NCI-H1417 (cell line): Measurements from ENCODE around the gene LY6G6C.

Experiments used
- DNase-seq, 3 experiments: peaks; one replicate each; lab custom pipeline; 2025; lab: John Stamatoyannopoulos, UW

LY6G6C gene

DNA sequence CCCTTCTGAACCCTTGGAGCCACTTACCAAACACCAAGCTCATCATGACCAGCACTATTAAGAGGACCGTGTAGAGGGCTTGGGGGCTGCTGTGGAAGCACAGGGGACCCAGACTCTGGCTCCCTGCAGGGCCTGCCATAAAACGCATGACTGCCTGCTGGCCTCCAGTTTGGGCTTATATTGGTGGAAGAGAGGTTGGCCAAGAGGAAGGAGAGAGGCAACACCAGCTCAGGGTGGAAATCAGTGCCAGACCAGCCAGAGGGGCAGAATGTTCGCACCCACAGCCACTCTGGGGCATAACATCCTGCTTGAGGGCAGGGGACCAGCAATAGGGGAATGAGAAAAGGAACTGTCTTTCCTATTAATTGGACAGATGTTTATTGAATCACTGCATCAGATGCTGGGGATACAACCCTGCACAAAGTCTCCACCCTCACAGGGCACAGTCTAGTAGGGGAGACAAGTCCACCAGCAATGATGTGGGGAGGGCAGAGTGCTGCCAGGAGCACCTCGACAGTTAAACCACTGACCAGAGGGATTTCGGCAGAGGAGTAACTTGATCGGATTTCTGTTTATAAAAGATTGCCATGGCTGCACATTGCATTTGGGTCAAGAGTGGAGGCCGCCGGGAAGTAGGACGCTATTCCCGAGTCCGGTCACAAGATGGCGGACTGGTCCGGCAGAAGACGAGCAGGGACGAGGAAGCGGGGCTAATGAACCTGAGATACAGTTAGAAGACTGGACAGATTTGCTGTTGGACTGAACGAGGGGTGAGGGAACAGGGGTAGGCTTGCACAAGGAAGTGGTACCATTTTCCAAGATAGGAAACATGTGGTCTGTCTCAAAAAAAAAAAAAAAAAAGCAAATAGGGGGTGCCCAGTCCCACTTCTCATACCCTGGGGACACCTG, 41.1 kb downstream of the LY6G6C start, which contains the start of gene LY6G5C:
Gene LY6G5C (minus strand): TSS at position 842 of the 909 bp plus-strand sequence. CDS start 694 bp downstream, at position 148.
- peak; percentile 68 to 89 (median 73) for DNase-seq

DNA sequence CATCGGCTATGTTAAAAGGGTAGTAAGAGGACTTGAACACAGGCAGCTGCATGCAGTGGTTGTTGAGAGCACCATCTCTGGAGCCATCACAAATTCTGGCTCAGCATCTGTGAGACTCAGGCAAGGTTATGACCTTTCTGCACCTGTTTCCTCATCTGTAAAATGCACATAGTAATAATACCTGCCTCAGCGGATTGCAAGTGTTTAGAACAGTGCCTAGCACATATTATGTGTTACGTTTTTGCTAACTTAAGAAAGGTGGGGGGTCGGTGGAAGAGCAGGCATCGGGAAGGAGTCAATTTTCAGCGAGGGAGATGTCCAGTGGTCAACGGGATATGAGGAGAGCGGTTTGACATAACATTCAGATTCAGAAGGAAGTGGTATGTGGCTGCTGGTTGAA, 43.6 kb downstream of the LY6G6C start:
- no peak for DNase-seq

DNA sequence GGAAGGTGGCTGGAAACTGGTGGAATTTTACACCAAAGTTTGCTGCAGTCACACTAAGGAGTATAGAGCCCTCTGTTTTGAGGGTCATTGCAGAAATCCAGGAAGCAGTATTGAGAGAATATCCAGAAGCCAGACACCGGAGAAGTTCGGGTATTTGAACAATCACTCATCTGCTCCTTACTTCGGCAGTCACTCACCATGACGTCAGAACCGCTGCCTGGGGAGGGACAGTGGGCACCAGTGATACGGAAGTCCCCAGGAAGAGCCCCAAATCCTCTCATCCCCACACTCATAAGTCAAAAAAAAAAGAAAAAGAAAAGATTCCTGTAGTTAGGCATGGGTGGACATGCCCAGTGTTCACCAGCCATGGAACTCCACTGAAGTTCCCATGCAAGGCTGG, 44.6 kb downstream of the LY6G6C start:
- no peak for DNase-seq

DNA sequence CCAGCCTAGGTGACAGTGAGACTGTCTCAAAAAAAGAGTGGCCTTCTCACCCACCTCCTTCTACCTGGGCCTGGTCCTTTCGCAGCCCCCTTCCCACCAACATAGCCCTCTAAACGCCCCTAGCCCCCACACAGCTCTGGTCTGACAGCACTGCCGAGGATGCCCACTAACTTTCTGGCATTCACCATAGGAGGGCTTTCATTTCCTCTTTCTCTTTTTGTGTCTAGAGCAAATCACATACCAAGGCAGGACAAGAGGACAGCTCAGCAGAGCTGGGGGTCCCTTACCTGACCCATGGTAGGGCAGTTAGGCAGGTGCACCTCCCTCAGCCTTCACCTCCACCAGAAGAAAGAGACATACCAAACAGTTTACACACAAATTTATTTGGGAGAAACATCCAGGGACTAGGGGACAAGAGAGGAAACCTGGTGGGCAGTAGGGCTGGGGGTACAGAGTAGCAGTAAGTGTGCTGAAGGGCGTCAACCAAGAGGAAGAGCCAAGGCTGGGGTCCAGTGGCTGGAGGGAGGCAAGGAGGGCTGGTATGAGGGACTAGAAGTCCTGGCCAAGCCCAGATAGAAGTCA, 45.1 kb downstream of the LY6G6C start:
- no peak for DNase-seq

GRCh38 chr6:31669676-31670075, 51.9 kb downstream of the LY6G6C start, which contains the start of gene LY6G5B:
TSS of gene LY6G5B (plus strand) at chr6:31669976. CDS start at chr6:31670951, 975 bp downstream.
- DNase-seq = no peak
